Activated CD8-positive, alpha-beta T cell treated with anti-CD3 and anti-CD28 coated beads for 36 hours (primary cell): ENCODE measurements around the gene SLC16A8. TPM values are rescaled to one million over a fixed set of nuclear protein-coding genes. Genes with fewer than 3 reads are reported as not detected.
"Not testable (repeated sequence)": the region's sequence is repeated elsewhere in the genome, so short reads cannot be mapped to it uniquely, and the experiment has no call there.

Source experiments
- ATAC-seq: fragments of 200-7000 bp; cut with Tn5 transposase; one replicate; pipeline ENCODE4 v1.10.0; 2021; ENCODE audit warnings: mild to moderate bottlenecking, moderate library complexity
- CTCF ChIA-PET: fragments of 350-600 bp; sonication (Branson Sonifier 250); formaldehyde crosslinking; loops from one replicate; lab custom pipeline; 2021; ENCODE audit warnings: antibody characterized with exemption; lab: Charles Lee
- POLR2A ChIA-PET: fragments of 350-600 bp; sonication (Branson Sonifier 250); formaldehyde crosslinking; loops from one replicate; lab custom pipeline; 2021; ENCODE audit warnings: antibody characterized with exemption; lab: Charles Lee
- DNase-seq: peaks from one replicate; pipeline ENCODE4 v3.0.0-alpha.2; 2020
- H3K27ac Mint-ChIP-seq: one replicate; pipeline ENCODE4 v1.8.0; 2021; ENCODE audit warnings: mild to moderate bottlenecking, mixed read lengths
- H3K27me3 Mint-ChIP-seq: one replicate; pipeline ENCODE4 v1.8.0; 2021; ENCODE audit warnings: mixed read lengths
- H3K36me3 Mint-ChIP-seq: one replicate; pipeline ENCODE4 v1.8.0; 2021; ENCODE audit warnings: low read depth, mixed read lengths
- H3K4me1 Mint-ChIP-seq: one replicate; pipeline ENCODE4 v1.8.0; 2021; ENCODE audit warnings: low read depth, mixed read lengths
- H3K4me3 Mint-ChIP-seq: one replicate; pipeline ENCODE4 v1.8.0; 2021; ENCODE audit warnings: mild to moderate bottlenecking, moderate library complexity, mixed read lengths
- H3K9me3 Mint-ChIP-seq: one replicate; pipeline ENCODE4 v1.8.0; 2021; ENCODE audit warnings: mixed read lengths
- CTCF ChIP-seq: fragments of 200-600 bp; IDR thresholded peaks from one replicate; pipeline ENCODE4 v1.8.0; 2022; ENCODE audit warnings: antibody characterized with exemption, mild to moderate bottlenecking
- intact Hi-C: fragments of 100-400 bp; cut with micrococcal nuclease; formaldehyde crosslinking; loops from one replicate; pipeline ENCODE4 v1.10.0; 2022
- total RNA-seq, 2 experiments: library from RNA; stranded (reverse); gene quantifications; one replicate each; pipeline ENCODE4 v1.2.3, GENCODE V29; 2021

The SLC16A8 gene
- total RNA-seq, 2 experiments from 2014 or later, result not detected

GRCh38 chr22:38125038-38125610, 41.1 kb upstream of the SLC16A8 start:
- TF ChIP-seq CTCF, result no peak
- no peak overlapping the region for H3K4me3 Mint-ChIP-seq
- no peaks in the 10 kb centered on the region for H3K4me1 Mint-ChIP-seq
- no peaks in the 10 kb centered on the region for H3K9me3 Mint-ChIP-seq
- no peaks in the 10 kb centered on the region for H3K36me3 Mint-ChIP-seq
- no peak overlapping the region for H3K27ac Mint-ChIP-seq
- no peaks in the 10 kb centered on the region for H3K27me3 Mint-ChIP-seq
- CTCF ChIA-PET, result interaction anchor here (4.7 kb wide), 1 partner anchor 11 kb away, joined by 24 read pairs; no protein-coding TSS in a partner anchor
- intact Hi-C loops, result no loop called here
- ATAC-seq (no peak), DNase-seq (no peak)
- POLR2A ChIA-PET, result no interaction called here

- no peak overlapping the region for H3K27ac Mint-ChIP-seq
- H3K36me3 Mint-ChIP-seq, result no peaks in the 10 kb centered on the region
- TF ChIP-seq CTCF, result no peak
- ChIA-PET POLR2A (no interaction called here), CTCF (interaction anchor here (4.7 kb wide), 1 partner anchor 10 kb away, joined by 24 read pairs; no protein-coding TSS in a partner anchor)
- H3K9me3 Mint-ChIP-seq, result no peaks in the 10 kb centered on the region
- no peak for DNase-seq
- H3K27me3 Mint-ChIP-seq, result no peaks in the 10 kb centered on the region
- ATAC-seq, result no peak
- no peaks in the 10 kb centered on the region for H3K4me1 Mint-ChIP-seq
- intact Hi-C loops, result no loop called here
- H3K4me3 Mint-ChIP-seq, result no peak overlapping the region
Measured at GRCh38 chr22:38124236-38124974, 40.4 kb upstream of the SLC16A8 start.

GRCh38 chr22:38122616-38123015, 38.6 kb upstream of the SLC16A8 start:
- no peaks in the 10 kb centered on the region for H3K27me3 Mint-ChIP-seq

GRCh38 chr22:38120359-38121110, 36.6 kb upstream of the SLC16A8 start:
- intact Hi-C loops, result no loop called here
- no peaks in the 10 kb centered on the region for H3K4me1 Mint-ChIP-seq
- no peaks in the 10 kb centered on the region for H3K9me3 Mint-ChIP-seq
- H3K36me3 Mint-ChIP-seq, result no peaks in the 10 kb centered on the region
- DNase-seq, result no peak
- H3K27ac Mint-ChIP-seq, result no peak overlapping the region
- H3K27me3 Mint-ChIP-seq, result no peaks in the 10 kb centered on the region
- ChIA-PET CTCF (no interaction called here), POLR2A (no interaction called here)
- H3K4me3 Mint-ChIP-seq, result no peak overlapping the region
- no peak for ATAC-seq
- TF ChIP-seq CTCF, result no peak

More at GRCh38 chr22:38122616-38123015, 38.6 kb upstream of the SLC16A8 start:
- no peaks in the 10 kb centered on the region for H3K36me3 Mint-ChIP-seq
- ChIA-PET CTCF (interaction anchor here (0.9 to 4.7 kb wide), 3 partner anchors 8 to 157 kb away, joined by 3 to 24 read pairs (median 3); no protein-coding TSS in a partner anchor), POLR2A (no interaction called here)
- no peaks in the 10 kb centered on the region for H3K4me1 Mint-ChIP-seq
- H3K9me3 Mint-ChIP-seq, result no peaks in the 10 kb centered on the region
- DNase-seq, result no peak
- H3K4me3 Mint-ChIP-seq, result no peak overlapping the region
- no peak for TF ChIP-seq CTCF
- intact Hi-C loops, result no loop called here
- H3K27ac Mint-ChIP-seq, result no peak overlapping the region
- no peak for ATAC-seq

- intact Hi-C loops, ATAC-seq, DNase-seq, H3K4me3 Mint-ChIP-seq, H3K36me3 Mint-ChIP-seq, POLR2A ChIA-PET, CTCF ChIA-PET, H3K4me1 Mint-ChIP-seq, H3K9me3 Mint-ChIP-seq, H3K27ac Mint-ChIP-seq, H3K27me3 Mint-ChIP-seq: not testable (repeated sequence)
Measured at GRCh38 chr22:38118747-38119146, 34.8 kb upstream of the SLC16A8 start.
